Astrocyte (in vitro differentiated cells and primary cell): ENCODE measurements around the gene PPM1K.

ENCODE experiments used
- EZH2 ChIP-seq: IDR thresholded peaks from 2 replicates; pipeline ENCODE4 v1.6.1; 2012; ENCODE audit warnings: mild to moderate bottlenecking, low read length, inconsistent platforms; ENCODE audit not compliant: insufficient read depth
- TF ChIP-seq, protein P1 (sequence below): IDR thresholded peaks from 2 replicates; pipeline ENCODE4 v1.5.1; 2011; ENCODE audit warnings: low read depth, mild to moderate bottlenecking, inconsistent platforms, low read length, moderate library complexity; ENCODE audit not compliant: insufficient read depth

DNA sequence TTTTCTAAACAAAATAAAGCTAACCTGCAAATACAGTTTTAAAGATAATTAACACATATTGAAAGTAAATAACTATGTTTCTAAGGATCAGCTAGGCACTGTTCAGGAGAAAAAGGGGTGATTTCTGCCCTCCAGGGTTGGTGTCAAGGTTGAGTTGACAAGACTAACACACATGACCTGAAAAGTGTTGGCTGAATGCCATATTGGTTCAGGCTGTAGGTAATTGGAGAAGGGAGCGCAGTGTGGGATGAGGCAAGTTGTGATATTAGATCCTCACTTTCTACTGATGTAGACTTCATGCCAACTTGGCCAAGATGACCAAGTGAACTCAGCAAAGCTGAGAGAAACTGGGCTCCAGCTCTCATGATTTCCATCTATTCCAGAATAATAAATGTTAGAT is 42.2 kb downstream of the PPM1K start:
- TF ChIP-seq, protein P1, sequence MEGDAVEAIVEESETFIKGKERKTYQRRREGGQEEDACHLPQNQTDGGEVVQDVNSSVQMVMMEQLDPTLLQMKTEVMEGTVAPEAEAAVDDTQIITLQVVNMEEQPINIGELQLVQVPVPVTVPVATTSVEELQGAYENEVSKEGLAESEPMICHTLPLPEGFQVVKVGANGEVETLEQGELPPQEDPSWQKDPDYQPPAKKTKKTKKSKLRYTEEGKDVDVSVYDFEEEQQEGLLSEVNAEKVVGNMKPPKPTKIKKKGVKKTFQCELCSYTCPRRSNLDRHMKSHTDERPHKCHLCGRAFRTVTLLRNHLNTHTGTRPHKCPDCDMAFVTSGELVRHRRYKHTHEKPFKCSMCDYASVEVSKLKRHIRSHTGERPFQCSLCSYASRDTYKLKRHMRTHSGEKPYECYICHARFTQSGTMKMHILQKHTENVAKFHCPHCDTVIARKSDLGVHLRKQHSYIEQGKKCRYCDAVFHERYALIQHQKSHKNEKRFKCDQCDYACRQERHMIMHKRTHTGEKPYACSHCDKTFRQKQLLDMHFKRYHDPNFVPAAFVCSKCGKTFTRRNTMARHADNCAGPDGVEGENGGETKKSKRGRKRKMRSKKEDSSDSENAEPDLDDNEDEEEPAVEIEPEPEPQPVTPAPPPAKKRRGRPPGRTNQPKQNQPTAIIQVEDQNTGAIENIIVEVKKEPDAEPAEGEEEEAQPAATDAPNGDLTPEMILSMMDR, result no peak
- TF ChIP-seq EZH2, result no peak
